Esophagus squamous epithelium (tissue), 4 donors: ENCODE data around the gene REV3L.

Experiments
- POLR2A ChIP-seq, 4 donors: fragments of 450-650 bp; IDR thresholded peaks; one replicate each; pipeline ENCODE4 v1.6.1; 2017; ENCODE audit warnings: antibody characterized with exemption in 4 of 4, mild to moderate bottlenecking in 4 of 4, moderate library complexity in 3 of 4
- TF ChIP-seq, protein P1 (sequence below), 6 experiments: fragments of 450-650 bp in 4 of 6; fragments of 200-600 bp in 2 of 6; sonication (generic) in 2 of 6; IDR thresholded peaks; one replicate each; pipeline ENCODE4 v1.5.1; 2016 to 2019; ENCODE audit warnings: antibody characterized with exemption in 6 of 6, mild to moderate bottlenecking in 4 of 6, moderate library complexity in 4 of 6

DNA sequence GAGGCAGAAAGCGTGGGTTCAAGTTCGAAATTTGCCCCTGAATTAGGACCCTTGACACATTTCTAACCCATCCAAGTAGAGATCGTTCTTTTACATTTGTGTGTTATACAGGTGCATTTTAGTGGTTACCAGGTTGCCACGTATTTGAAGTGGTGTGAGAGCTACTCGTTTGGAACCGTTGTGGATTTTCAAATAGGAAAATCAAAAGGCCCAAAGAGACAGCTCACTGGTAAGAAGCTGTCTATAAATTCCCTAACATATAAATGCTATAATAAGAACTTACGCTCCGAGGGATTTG is 1.6 kb upstream of the REV3L start:
- TF ChIP-seq, protein P1, sequence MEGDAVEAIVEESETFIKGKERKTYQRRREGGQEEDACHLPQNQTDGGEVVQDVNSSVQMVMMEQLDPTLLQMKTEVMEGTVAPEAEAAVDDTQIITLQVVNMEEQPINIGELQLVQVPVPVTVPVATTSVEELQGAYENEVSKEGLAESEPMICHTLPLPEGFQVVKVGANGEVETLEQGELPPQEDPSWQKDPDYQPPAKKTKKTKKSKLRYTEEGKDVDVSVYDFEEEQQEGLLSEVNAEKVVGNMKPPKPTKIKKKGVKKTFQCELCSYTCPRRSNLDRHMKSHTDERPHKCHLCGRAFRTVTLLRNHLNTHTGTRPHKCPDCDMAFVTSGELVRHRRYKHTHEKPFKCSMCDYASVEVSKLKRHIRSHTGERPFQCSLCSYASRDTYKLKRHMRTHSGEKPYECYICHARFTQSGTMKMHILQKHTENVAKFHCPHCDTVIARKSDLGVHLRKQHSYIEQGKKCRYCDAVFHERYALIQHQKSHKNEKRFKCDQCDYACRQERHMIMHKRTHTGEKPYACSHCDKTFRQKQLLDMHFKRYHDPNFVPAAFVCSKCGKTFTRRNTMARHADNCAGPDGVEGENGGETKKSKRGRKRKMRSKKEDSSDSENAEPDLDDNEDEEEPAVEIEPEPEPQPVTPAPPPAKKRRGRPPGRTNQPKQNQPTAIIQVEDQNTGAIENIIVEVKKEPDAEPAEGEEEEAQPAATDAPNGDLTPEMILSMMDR (IDR thresholded peaks at IDR 0.05): no peak
- TF ChIP-seq POLR2A (IDR thresholded peaks at IDR 0.05): no peak
